HG02973 (cell line): Measurements from ENCODE around the gene SLX9.

Experiments
- ATAC-seq: cut with Tn5 transposase; IDR thresholded peaks from one replicate; pipeline ENCODE4 v1.9.1; 2021; ENCODE audit warnings: moderate library complexity; ENCODE audit not compliant: unreplicated experiment

SLX9 gene

DNA sequence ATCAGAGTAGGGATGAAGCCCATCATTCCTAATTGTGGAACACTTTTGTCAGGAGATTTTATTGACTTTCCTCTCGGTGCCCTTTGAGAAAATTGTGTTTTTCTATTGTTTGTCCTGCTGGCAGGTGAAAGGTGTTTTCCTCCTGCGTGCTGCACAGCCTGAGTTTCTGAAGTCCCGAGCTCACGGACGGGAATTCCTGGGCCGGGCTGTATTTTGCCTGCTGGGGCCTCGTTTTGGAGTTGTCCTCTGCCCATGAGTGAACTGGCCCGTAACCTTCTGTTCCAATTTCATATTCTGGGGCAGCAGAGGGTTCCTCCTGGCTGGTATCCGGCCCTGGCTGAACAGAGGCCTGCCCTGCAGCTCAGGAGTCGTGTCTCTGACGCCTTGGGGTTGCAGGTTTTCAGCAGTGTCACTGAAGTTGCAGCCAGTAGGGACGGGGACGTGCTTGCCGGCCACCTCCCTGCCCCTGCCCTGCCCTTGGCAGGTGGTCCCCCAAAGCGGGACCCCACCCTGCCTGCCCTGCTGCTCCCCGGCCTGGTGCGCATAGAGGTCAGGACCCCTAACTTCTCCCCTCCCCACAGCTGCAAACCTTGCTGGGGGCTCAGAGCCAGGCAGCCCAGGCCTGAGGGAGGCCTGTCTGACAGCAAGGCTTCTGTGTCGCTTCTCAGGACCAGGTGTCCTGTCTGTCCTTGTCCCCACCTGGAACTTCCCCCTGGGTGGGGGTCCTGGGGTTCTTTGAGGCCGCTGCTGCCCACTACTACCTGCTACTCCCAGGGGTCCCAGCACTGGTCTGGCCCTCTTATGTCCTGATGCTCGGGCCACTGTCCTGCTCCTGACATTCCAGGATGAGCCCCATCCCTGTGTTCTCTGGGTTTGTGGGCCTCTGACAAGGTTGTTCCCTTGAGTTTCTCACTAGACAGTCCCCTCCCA lies 49.0 kb downstream of the SLX9 start:
- no peak for ATAC-seq

DNA sequence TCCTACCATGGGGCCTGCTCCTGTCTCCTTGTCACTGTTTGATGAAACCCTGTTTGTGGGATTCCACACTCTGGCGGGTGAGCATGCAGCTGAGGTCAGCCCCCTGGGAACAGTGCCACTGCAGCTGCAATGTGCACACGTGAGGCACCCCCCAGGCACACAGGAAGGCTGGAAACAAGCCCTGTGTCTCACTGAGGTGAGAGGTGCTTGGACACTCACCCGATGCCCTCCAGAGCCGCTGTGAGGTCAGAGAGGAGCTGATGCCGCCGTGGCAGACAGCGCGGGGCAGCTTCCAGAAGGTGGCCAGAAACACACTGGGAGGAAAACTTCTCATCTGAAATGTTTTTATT lies 49.7 kb downstream of the SLX9 start:
- no peak for ATAC-seq

DNA sequence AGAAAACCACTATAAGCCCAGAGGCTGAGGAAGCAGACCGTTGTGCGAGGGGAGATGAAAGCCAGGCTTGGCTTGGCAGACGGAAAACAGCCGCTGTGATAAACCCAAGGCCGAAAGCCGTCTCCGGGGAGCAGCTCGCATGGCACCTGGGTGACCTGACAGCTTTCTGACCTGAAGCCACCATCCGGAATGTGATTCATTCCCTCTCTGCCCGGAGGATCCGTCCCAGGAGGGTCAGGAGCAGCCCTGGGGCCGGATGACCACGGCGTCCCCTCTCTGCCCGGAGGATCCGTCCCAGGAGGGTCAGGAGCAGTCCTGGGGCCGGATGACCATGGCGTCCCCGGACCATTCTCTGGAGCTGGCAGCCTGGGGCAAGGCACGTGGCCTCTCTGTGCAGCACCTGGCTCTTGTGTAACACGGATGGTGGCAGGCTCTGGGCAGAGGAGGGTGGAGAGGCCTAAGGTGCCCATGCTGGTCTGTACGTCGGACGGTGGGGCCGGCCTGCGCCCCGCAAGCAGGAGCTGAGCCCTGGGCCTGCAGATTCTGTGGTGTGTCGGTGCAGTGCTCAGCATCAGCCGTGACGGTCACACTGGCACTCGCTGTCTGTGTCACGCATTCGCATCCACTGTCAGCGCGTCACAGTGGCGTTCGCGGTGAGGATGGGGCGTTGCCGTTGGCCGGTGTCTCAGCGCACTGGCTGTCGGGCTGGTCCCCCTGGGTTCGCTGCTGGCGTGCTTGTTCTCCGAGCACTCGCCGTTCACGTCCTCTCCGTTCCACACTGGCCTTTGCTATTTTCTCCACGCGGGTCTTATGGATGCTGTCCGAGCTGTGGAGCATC lies 50.3 kb downstream of the SLX9 start:
- ATAC-seq: no peak

DNA sequence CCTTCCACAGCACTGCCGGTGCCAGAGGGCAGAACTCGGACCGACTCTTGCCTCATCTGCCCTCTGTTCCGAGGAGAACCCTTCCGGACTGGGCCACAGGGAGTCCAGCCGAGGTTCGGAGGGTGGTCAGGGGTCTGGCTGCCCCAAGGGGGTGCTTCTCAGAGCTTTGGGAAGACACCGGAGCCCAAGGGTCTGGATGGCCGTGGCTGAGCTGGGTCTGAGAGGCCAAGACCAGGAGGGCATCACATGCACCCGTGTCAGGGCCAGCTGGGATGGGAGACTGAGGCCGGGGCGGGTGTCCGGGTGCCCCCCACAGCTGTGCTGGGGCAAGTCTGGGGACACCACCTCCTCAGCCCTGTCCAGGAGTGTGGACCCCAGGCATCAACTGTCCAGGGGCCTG lies 51.1 kb downstream of the SLX9 start:
- no peak for ATAC-seq

DNA sequence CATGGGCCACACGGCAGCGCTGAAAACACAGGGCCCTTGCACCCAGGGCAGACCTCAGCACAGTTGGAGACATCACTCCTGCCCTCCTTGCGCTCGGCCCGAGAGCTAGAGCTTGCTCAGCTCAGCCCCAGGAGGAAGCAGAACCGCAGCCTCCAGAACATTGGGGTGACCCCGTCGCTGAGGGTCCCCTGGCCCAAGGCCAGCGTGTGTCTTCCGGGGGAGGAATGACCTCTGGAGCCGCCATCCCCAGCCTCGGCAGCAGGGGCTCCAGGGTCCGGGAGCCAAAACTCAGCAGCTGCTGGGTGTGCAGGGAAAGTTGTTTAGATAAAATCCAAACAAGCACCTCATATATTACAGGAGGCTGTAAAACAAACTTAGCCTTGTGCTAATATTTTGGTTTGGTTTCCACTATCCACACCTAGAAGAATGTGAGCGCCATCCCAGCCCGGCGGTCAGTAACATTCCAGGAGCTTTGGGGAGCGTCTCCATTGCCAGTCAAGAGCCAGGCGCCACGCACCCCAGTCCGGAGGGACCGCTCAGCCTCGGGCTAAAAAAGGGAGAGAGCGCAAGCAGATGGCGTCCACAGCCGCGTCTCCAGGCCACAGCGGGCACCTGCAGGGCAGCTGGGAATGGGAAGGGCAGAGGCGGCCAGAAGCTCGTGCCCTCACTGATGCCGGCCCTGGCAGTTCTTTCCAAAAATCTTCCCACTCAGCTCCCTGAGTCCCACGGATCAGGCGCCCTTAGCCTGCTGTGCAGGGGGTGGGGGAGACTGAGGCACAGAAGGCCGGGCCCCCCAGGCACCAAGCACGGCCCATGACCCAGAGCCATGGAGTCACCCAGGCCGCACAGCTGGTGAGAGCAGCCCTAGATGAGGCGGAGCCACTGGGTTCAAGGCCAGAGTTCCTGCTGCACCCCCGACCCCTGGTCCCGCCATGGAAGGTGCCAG lies 52.0 kb downstream of the SLX9 start:
- ATAC-seq: no peak

DNA sequence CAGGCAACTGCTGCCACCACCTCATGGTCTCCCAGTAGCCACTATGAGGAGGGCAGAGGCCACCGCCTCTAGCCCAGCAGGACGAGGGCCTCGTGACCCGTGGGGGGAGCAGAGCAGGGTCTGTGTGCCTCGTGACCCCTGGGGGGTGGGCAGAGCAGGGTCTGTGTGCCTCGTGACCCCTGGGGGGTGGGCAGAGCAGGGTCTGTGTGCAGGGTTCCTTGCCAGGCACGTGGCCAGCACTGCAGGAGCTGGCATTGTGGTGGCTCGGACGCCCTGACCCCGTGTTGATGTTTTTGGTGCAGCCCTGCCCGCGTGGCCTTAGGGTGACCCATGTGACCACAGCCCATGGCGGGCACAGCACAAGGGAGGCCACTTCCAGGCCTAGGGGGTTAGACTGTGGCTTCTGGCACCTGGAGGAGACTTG lies 52.8 kb downstream of the SLX9 start:
- ATAC-seq: no peak

DNA sequence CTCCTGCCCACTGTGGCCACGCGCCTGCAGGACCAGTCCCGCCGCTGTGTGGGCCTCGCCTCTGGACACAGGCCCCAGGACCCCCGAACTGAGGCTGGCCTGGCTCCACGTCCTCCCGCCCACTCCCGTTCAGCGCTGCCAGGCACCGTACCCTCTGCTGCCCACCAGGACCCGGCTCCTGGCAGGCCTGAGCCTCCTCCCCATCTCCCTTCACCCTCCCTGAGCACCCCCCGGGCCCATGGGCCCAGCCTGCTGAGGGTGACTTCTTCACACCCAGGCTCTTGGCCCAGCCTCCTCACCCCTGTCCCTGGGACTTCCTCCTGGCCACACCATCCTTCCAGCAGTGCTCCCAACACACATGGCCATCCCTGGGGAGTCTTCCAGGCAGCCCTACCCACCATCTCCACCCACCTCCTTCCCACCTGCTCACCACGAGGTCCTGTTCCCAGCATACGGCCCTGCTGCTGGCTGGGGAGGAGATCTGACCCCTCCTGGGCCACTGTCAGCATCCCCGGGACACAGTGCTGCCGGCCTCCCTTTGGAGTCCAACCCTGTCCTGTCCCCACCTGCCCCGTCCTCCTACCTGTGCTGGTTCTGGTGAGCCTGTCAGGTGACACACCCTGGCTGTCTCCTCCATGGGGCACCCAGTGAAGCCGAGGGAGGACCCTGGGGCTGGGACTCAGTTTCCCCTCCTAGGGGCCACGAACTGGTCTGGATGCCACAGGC lies 53.7 kb downstream of the SLX9 start:
- ATAC-seq: no peak

DNA sequence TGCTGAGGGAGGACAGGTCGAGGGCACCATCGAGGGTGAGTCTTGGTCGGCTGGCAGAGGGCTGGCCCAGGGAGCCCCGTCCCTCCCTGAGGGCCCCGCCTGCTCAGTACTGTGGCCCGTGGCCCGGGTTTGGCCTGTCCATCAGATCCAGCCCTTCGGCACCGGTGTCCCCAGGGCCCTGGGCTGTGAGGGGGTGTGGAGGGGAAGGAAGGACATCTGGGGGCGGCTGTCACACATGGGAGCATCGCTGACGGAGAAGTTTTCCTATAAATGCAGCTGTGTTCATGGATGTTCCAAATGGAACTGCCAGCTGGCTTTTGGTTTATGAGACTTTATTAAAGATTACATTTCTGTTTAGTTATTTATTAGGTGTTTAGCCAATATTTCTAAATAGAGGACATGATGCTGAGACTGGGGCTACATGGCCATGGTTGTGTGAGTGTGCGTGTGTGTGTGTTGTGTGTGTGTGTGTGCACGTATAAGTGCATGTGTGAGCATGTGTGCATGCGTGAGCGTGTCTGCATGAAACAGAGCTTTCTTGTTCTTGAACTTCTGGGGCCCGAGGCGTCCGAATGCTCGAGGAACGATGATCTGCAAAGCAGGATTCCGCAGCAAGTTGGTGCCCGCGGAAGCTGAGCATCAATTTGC lies 54.3 kb downstream of the SLX9 start:
- no peak for ATAC-seq

DNA sequence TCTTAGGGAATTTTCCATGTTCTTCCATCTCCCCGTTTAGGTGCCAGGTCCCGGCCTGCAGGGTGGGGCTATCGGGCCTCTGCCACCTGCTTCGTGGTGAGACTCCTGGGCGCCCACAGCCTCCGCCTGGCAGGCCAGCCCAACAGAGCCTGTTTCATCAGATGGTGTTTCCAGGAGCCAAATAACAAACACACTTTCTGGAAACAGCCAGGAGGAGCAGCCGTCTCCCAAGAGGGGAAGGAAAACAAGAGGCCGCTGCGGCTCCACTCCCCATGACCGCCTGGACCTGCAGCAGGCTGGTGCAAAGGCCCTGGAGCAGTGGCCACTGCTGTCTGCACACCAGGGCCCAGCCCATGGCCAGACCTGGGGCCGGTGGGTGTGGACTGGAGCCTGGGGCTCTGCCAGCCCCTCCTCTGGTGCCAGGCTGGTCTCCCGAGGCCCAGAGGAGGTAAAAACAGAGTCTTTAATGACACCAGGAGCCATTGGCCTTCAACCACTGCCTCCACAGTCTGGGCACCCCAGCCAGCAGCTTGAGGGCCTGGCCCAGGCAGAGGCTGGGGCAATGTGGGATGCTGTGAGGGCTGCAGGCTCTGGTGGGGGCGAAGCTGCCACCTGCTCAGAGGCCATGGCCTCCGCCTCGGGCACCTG lies 55.0 kb downstream of the SLX9 start:
- ATAC-seq: no peak

DNA sequence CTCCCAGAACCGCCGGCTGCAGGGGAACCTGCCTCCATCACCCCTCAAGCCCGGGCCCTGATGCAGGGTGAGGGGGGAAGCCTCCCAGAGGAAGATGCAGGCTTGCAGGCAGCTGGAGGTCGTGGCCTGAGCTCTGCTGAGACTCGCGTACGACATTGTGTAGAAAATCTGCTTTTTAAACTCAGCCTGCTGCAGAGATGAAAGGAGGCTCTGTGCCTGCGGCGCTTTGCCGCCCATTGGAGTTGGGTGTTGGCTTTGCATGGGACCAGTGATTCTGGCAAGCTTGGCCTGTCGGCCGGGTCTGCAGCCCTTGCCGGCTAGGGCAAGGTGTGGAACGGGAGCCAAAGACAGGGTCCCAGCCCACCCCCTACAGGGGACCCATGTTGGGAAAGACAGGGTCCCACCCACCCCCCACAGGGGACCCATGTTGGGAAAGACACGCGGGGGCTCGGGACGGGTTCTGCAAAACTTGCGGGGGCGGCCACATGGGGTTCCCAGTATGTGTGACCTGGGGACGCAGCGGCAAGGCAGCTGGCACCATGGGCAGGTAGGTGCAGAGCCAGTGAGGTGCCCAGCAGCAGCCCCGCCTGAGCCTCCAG lies 55.6 kb downstream of the SLX9 start:
- ATAC-seq: no peak

DNA sequence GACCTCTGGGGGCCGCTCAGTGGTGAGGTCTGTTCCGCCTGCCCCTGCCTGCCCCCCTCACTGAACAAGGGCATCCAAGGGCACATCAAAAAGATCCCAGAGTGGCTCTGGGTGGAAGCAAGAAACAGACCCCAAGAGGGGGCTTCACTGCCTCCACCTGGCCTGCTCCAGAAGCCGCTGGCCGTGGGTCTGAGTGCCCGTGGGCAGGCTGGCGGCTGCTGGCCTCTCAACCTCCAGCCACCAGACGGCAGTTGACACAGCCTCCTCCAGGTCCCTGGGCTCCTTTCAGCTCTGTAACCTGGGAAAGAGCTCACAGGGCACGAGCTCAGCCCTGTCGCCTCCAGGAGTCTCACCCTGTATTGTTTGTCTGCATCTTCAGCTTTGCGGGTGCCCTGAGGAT lies 56.3 kb downstream of the SLX9 start:
- ATAC-seq: no peak

DNA sequence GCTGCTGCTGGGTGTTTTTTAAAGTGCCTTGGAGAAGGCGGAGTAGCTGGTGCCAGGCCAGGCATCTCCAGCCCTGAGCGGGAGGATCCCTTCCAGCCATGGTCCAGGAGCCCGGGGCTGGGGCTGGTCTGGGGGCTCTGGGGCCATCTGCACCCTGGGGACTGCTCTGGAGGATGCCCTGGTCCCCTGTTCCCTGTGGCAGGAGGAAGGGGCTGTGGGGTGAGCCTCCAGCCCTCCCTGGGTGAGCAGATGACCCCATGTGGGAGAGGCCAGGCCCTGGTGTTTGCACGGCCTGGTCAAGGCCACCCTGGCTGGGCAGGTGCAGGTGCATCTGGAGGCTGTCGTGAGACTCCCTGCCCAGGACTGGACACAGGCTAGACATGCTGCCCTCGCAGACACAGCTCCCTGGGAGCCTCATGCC lies 56.7 kb downstream of the SLX9 start:
- ATAC-seq: no peak

DNA sequence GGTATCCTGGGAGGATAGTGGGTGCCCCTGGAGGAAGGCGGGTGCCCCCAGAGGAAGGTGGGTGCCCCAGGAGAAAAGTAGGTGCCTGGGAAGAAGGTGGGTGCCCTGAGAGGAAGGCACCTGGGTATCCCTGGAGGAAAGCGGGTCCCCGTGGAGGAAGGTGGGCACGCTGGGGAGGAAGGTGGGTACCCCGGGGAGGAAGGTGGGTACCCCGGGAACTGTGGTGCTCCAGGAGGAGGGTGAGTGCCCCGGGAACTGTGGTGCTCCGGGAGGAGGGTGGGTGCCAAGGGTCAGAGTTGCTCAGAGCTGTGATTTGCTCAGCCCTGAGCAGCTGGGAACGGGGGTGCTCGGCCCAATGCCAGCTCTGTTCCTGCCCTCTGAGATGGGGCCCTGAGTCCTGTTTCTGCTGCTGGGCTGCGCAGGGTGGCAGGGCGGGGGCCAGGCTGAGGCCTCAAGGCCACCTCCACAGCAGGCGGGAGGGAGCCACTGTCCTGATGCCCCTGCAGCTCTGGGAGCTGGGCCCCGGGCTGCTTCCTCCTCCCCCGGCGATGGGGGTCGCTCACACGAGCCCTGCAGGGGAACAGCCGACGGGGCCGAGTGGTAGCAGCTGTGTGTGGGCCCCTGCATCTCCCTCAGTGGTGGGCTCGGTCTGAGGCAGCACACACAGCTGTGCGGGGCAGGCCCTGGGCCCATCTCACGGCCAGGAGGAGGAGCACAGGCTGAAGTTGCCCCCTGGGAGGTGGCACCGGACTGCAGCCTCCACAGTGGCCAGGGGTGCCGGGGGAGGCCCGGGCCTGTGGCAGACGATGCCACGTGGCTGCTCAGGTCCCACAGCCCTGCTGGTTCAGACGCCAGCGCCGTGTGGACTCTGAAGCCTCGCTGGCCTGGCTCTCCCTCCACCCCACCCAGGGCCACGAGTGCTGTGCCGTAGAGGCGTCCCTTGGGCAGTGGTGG lies 57.4 kb downstream of the SLX9 start:
- no peak for ATAC-seq

DNA sequence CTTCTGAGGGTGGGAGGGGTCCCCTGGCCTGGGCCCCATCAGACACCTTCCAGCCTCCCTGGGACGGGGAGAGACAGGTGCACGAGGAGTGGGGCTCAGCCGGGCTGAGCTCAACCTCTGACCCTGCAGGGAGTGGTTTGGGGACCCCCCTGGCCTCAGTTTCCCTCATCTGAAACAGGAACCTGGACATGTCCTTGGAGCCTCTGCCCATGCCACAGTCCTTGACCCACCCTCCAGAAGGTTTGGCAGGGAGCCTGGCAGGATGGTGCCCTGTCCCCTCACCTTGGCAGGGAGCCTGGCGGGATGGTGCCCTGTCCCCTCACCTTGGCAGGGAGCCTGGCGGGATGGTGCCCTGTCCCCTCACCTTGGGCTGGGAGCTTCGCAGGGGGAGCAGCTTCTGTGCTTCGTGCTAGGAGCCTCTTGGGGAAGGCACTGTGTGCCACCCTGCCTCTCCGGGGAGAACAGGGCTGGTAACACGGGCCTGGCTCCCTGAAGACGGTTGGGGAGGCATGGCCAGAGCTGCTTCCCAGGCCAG lies 58.3 kb downstream of the SLX9 start:
- ATAC-seq: no peak

DNA sequence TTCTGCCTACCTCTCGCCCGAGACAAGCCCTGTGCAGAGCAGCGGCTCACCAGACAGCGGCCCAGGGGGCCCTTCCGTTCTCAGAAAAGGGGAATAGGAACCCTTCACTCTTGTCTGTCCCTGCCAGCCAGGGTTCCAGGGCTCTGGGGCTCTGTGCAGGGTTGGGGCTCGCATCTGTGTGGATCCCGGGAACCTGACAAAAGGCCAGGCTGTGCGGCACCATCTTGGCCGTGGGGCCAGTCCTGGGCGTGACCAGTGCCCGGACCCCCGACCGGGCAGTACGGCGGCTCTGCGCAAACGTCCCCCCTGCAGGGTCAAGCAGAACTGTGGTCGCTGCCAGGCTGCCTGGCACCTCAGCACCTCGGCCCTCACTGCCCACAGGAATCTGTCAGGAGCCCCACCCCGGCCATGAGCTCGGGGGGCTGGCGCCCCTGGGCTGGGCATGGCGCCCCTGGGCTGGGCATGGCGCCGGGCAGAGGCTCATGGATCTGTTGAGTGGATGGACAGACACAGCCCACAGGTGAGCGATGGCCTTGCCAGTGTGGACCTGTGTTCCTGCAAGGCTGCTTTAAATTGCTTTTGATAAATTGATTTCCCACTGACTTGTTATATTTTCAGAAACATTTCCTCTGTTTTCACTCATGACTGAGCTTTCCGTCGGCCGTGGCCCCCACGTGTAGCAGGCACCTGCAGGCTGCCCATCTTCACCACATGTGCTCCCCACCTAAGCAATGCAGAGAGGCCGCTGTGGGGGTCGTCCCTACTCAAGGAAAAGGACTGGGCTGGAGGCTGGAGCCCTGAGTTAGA lies 59.0 kb downstream of the SLX9 start:
- ATAC-seq: no peak

DNA sequence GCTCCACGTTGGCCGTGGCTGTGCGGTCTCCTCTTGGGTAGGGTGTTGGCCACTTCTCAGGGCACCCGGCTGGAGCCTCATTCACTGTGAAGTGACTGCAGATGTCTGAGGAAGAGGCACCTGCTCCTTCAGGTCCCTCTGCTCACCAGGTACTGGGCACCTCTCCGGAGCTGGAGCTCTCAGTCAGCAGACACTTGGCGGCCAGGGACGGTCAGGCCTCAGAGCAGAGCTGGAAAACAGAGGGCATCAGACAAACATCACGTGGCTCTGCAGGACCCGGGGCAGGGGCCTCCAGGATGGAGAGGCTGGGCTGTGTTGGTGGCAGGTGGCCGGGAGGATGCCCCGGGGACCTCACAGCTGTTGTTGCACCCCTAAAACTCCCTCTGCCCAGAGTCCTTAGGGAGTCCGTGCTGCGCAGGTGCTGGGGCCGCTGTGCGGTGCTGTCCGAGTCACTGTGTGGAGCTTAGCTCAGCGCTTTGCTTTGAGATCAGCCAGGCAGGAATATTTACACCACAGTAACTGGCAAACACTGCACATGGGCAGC lies 59.7 kb downstream of the SLX9 start:
- no peak for ATAC-seq
